ENCODE measurements around the gene PCDHGC5.

Gene PCDHGC5

GRCh38 chr5:141491323-141492167 lies 2.7 kb downstream of the PCDHGC5 start:
- no peak for DNase-seq

- DNase-seq = no peak
Observed at GRCh38 chr5:141492168-141492885, 3.4 kb downstream of the PCDHGC5 start.

- DNase-seq = no peak
Observed at GRCh38 chr5:141493500-141494422, 4.9 kb downstream of the PCDHGC5 start.

- DNase-seq = no peak
Observed at GRCh38 chr5:141494761-141495452, 6.0 kb downstream of the PCDHGC5 start.

DNA sequence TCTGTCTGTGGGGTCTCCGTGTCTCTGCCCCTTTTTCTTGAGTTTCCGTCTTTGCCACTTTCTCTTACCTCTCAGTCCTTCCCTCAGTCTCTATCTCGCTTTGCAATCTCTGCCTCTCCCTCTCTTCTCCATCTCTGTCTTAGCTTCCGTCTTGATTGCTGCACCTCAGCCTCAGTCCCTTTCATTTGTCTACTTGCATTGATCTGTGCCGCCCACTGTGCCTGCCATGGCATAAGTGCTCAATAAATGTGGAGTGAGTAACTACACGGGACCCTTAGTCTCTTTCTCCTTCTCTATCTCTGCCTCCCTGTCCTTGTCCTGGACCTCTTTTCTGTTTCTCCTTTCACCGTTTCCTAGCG lies 6.6 kb downstream of the PCDHGC5 start:
- no peak for DNase-seq

DNA sequence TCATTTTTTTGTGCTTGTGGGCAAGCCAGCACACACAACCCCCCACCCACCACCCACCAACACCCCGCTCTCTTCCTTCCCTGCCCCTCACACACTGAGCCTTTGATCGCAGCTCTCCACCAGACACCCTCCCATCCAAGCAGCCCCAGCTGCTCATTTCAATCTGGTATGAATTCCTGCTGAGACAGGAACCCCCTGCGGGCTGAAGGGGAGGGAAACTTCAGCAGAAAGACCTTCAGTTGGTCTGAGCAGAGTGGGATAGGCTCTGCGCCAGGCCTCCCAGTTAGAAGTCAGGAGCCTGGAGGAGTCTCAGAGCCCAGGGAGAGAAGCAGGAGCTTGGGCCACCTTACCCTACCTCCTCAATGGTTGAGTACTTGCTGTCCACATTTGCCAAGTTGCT lies 7.2 kb downstream of the PCDHGC5 start:
- DNase-seq = no peak

- DNase-seq = no peak
Observed at GRCh38 chr5:141501761-141502160, 12.9 kb downstream of the PCDHGC5 start.

GRCh38 chr5:141503681-141504080 lies 14.8 kb downstream of the PCDHGC5 start:
- DNase-seq = no peak

GRCh38 chr5:141504216-141504615 lies 15.3 kb downstream of the PCDHGC5 start:
- DNase-seq = no peak

GRCh38 chr5:141506381-141507155 lies 17.7 kb downstream of the PCDHGC5 start:
- no peak for DNase-seq

DNA sequence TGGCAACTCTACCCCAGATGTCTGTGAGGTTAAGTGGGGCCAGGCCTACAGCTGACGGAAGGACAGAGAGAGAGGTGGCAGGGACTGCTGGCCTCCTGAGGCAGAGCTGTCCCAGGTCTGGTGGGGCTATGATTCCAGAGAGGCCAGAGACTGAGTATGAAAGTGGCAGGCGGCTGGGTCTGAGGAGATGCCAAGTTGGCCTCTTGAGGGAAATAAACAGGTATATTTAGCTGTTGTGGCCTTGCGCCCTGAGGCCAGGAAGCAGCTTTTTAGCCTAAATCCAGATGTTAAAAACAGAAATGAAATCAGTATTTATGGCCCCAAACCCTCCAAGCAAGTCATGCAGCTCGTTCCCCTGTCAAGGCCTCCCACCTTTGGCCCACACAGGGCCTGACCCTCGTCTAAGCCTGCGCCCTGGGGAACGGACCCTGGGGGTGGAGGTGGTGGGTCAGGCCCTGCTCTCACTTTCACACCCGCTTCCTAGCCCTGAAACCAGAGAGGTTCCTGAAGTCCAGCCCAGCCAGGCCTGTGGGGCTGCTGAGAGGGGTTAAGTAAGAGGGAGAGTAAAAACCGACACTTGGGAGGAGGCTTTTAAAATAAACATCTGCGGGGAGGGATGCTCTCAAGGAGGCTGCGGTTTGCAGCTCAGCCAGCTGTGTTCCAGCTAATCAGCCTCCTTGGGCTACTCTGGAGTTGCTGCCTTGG lies 18.7 kb downstream of the PCDHGC5 start:
- DNase-seq = no peak

- DNase-seq = no peak
Observed at GRCh38 chr5:141508440-141508797, 19.5 kb downstream of the PCDHGC5 start.

DNA sequence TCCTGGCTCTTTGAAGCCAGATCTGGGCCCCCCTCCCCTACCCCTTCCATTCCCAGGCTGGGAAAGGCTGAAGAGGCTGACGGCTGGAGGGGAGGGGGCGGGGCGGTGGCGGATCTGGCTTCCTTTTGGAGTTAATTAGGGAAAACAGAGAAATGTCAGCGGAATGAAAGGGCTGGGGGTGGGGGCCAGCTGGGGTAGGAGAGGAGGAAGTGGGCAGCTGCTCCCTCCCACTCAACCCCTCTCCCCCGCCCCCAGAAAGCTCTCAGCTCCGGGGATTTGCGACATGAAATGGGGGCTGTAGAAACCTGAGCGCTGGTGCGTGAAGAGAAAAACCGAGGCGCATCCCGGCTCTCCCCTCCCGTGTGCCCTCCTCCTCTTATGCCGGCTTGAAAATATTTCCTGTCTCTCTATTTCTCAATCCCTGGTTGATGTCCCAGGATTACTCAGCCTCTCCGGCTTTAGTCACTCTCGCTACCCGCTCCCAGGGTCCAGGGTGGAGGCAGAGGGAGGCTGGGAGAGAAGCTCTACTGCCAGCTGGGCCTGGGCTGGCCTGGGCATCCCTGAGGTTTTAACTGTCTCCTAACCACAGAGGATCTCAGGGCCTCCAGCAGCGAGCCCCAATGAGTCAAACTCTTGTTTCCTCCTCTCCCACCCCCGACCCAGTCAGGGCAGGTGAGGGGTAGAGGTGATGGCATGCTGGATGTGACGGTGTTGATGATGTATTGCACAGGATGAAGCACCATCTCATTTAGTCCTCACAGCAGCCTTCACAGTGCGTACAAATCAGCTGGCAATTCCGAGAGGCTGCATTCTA lies 20.1 kb downstream of the PCDHGC5 start:
- DNase-seq = peak; percentile 14

DNA sequence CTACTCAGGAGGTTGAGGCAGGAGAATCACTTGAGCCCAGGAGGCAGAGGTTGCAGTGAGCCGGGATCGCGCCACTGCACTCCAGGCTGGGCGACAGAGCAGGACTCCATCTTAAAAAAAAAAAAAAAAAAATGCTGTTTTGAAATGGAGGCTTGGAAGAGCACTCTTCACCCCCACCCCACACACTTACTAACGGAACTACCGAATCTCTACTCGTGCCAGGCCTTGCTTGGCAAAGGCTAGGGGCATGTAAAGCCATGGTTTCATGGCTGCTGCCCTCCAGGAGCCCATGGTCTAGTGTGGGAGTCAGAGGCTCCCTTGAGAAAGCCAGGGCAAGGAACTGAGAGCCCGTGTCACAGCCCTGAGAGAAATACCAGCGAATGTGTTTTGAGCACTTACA lies 21.3 kb downstream of the PCDHGC5 start:
- DNase-seq = no peak

- no peak for DNase-seq
Observed at GRCh38 chr5:141510850-141511601, 22.1 kb downstream of the PCDHGC5 start.

DNA sequence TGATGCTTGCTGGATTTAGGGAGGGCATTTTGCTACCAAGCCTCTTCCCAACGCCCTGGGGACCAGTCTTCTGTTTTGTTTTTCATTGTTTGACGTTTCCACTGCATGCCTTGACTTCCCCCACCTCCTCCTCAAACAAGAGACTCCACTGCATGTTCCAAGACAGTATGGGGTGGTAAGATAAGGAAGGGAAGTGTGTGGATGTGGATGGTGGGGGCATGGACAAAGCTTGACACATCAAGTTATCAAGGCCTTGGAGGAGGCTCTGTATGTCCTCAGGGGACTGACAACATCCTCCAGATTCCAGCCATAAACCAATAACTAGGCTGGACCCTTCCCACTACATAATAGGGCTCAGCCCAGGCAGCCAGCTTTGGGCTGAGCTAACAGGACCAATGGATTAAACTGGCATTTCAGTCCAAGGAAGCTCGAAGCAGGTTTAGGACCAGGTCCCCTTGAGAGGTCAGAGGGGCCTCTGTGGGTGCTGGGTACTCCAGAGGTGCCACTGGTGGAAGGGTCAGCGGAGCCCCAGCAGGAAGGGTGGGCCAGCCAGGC lies 23.0 kb downstream of the PCDHGC5 start:
- DNase-seq = no peak

GRCh38 chr5:141512390-141512910 lies 23.6 kb downstream of the PCDHGC5 start:
- peak; percentile 52 for DNase-seq

- DNase-seq = peak; percentile 15
Observed at GRCh38 chr5:141512911-141513626, 24.2 kb downstream of the PCDHGC5 start.

Measured in NCI-H1105 (cell line).